Inflammatory macrophage treated with lipopolysaccharide for 1 hour (primary cell): Measurements from ENCODE around the gene CCL26.
"Not testable (repeated sequence)": the region's sequence is repeated elsewhere in the genome, so short reads cannot be mapped to it uniquely, and the experiment has no call there.

ENCODE experiments used
- DNase-seq, 2 donors: peaks; one replicate each; pipeline ENCODE4 v3.0.0-alpha.2; 2020 to 2022

The CCL26 gene

DNA sequence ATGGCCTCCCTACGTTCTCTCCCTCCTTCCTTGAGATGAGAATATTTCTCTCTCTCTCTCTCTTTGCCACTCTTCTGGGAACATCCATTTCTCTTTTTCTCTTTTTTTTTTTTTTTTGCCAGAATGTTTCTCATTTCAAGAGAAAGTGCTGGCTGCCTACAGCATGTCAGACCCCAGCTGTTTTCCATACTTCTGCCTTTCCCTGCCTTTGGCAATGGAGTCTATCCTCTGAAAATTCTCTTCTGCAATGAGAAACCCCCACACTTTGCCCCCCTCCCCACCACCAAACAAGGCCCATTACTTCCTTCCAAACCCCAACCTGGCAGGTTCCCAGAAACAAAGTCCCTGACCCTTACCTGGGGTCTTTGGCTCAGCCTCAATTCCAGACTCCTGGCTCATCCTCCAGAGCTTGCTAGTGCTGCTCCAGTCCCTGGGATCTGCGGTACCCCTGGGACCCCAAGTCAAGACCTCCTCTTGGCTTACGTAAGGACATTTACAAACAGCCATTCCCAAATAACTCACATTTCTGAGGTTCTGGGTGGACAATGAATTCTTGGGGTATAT lies 17.4 kb upstream of the CCL26 start:
- no peak for DNase-seq

- not testable (repeated sequence) for DNase-seq
Observed at GRCh38 chr7:75788154-75788847, 16.3 kb upstream of the CCL26 start.

DNA sequence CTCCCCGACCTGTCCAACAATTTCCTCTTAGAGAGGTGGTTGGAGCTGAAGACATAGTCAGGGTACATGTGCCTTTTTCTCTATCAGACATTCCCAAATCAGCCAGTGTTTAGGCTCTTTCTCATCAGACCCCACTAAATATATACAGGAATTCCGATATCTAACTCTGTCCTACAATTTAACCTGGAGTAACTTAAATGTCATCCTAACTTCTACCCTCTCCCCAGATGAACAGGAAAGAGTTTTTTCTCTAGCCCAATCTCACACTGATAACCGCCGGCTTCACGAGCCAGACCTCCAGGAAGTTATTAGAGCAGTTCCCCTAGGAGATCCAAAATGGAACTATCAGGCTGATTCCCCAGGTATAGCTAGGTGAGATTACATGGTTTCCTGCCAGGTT lies 11.0 kb upstream of the CCL26 start:
- not testable (repeated sequence) for DNase-seq

- DNase-seq, result peak in 1 of 2 donors; percentile 24
Observed at GRCh38 chr7:75780647-75781273, 8.7 kb upstream of the CCL26 start.

DNA sequence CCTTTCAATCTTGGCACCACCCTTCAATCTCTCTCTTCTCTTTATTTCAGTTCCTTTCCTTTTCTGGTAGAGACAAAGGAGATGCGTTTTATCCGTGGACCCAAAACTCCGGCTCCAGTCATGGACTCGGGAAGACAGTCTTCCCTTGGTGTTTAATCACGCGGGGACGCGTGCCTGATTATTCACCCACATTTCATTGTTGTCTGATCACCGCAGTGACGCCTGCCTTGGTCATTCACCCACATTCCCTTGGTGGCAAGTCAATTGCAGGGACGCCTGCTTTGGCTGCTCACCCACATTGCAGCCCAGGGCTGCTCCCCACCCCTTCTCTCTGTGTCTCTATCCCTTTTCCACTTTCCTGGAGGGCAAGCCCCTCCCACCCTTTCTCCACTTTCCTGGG lies 7.5 kb upstream of the CCL26 start:
- not testable (repeated sequence) for DNase-seq

DNA sequence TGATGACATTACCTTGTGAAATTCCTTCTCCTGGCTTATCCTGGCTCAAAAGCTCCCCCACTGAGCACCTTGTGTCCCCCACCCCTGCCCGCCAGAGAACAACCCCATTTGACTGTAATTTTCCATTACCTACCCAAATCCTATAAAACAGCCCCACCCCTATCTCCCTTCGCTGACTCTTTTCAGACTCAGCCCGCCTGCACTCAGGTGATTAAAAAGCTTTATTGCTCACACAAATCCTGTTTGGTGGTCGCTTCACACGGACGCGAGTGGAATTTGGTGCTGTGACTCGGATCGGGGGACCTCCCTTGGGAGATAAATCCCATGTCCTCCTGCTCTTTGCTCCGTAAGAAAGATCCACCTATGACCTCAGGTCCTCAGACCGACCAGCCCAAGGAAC lies 7.0 kb upstream of the CCL26 start:
- not testable (repeated sequence) for DNase-seq

- DNase-seq, result no peak
Observed at GRCh38 chr7:75776295-75776971, 4.4 kb upstream of the CCL26 start.

DNA sequence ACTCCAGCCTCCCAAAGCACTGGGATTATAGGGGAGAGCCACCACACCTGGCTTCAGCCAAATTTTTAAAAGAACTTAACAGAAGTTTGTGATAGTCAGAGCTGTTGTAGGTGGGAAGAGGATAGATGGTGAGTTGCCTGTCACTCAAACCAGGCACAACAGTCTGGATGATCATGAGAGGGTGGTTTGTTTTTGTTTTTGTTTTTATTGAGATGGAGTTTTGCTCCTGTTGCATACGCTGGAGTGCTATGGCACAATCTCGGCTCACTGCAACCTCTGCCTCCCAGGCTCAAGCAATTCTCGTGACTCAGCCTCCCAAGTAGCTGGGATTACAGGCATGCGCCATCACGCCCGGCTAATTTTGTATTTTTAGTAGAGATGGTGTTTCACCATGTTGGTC lies 1.9 kb upstream of the CCL26 start:
- DNase-seq, result not testable (repeated sequence)

DNA sequence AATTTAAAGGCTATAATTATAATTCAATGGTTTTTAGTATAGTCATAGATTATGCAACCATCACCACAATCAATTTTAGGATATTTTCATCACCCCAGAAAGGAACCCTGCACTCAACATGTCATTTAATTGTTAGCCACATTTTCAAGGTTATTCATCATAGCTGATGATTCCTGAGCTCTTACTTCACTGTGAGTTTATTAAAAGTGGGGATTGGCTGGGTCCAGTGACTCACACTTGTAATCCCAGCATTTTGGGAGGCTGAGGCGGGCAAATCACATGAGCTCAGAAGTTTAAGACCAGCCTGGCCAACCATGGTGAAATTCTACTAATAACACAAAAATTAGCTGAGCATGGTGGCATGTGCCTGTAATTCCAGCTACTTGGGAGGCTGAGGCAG lies 787 bp downstream of the CCL26 start:
- no peak for DNase-seq

GRCh38 chr7:75762350-75762917 lies 9.6 kb downstream of the CCL26 start:
- peak; percentile 58 to 62 for DNase-seq

DNA sequence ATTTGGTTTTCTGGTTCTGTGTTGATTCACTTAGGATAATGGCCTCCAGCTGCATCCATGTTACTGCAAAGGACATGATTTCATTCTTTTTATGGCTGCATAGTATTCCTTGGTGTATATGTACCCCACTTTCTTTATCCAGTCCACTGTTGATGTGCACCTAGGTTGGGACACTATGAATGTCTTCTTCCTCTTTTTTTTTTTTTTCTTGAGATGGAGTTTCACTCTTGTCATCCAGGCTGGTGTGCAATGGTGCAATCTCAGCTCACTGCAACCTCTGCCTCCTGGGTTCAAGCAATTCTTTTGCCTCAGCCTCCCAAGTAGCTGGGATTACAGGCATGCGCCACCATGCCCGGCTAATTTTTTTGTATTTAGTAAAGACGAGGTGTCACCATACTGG lies 10.2 kb downstream of the CCL26 start:
- DNase-seq, result not testable (repeated sequence)

GRCh38 chr7:75758491-75758890 lies 13.5 kb downstream of the CCL26 start:
- peak in 1 of 2 donors; percentile 59 for DNase-seq

GRCh38 chr7:75757860-75758259 lies 14.2 kb downstream of the CCL26 start:
- no peak for DNase-seq

GRCh38 chr7:75756991-75757676 lies 14.9 kb downstream of the CCL26 start:
- peak in 1 of 2 donors; percentile 60 for DNase-seq

DNA sequence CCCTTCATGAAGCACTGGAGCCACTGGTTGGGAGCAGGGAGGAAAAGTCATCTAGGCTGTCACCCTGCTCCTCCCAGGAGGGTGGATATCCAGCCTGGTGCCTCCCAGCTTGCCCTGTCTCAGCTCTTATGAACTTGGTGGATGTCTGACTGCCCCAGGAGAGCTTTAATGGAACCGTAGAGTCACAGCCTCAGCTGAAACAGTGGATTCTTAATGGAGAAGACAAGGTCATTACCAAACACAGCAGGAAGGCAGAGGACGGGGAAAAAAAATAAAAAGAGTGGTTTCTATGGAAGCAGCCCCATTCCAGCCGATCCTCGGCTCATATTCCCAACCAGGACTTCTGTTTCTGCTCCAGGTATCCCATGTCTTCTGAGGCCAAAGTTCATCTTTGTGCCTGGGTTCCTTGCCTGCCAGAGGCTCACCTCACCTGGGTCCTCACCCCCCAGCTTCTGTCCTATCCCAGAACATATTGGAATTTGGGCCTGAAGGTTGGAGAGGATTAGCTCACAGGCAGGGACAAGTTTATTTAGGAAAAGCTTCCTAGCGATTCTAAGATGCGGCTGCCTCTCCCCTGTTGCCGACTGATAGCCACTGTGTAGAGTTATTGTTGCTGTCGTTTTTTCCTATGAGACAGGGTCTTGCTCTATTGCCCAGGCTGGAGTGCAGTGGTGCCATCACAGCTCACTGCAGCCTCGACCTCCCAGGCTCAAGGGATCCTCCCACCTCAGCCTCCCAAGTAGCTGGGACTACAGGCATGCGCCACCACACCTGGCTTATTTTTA lies 15.6 kb downstream of the CCL26 start:
- DNase-seq, result no peak

- no peak for DNase-seq
Observed at GRCh38 chr7:75743455-75743859, 28.6 kb downstream of the CCL26 start.

- peak; percentile 82 to 87 for DNase-seq
Observed at GRCh38 chr7:75740846-75741497, 31.0 kb downstream of the CCL26 start.

DNA sequence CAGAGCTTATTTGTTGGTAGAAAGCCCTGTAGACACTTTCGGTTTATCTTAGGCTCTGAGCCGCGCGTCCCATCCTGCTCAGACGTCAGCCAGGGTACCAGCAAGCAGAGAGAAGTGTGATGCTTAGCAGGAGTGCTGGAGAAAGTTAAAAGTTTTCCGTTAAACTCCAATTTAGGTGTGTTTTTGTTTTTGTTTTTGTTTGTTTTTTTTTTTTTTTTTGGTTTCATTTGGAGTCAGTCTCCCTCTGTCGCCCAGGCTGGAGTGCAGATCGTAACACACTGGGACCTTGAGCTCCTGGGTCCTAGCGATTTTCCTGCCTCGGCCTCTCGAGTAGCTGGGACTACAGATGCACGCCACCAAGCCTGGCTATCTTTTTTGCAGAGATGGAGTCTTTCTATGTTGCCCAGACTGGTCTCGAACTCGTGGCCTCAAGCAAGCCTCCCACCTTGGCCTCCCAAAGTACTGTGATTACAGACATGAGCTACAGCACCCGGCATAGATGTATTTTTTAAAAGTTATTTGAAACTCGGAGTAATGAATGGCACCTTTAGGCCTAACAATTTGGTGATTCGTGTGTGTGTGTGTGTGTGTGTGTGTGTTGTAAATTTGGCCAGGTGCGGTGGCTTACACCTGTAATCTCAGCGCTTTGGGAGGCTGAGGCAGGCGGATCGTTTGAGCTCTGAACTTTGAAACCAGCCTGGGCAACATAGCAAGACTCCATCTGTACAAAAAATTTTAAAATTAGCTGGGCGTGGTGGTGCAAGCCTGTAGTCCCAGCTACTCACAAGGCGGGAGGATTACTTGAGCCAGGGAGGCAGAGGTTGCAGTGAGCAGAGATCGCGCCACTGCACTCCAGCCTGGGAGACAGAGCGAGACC lies 32.0 kb downstream of the CCL26 start:
- DNase-seq, result no peak

DNA sequence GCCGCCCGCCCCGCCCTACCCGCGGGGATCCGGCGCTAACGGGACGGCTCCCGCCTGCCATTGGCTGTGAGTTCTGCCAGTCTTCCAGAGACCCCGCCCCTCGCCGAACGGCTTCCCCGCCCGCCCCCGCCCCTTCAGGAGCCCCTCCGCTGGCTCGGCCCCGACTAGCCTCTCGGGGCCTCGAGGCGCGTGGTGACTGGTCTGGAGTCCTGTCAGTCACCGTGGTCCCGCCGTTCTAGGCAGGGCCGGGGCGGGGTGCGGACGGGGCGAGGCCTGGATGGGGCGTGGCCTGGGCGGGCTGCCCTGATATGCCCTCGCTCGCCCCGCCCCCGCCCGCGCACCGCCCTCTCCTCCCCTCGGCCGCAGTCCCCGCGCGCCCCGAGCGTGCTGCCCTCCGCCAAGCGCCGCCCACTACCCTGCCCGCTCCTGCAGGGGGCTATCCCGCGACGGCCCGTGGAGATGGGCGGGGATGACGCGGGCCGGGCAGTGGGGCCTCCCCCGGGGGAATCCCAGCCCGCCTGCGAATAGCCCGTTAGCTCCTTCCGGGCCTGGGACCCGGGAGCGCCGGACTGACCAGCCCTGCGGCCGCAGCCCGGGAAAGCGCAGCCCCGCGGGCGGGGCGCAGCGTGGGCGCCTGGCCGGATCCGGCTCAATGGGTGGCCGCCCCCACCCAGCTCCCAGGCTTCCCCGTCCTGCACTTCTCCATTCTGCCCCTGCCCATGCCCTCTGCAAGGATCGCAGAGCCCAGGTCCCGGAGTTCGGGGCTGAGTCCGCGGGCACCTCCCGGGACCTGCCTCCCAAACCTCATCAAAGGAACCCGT lies 32.8 kb downstream of the CCL26 start:
- DNase-seq, result peak; percentile 98 to 99
